ENCODE data around the gene DLEC1.

- TF ChIP-seq CTCF (conservative IDR thresholded peaks at IDR 0.05; ENCODE audit: low read depth in 2 of 2) (no peak), POLR2AphosphoS5 (IDR thresholded peaks at IDR 0.05; ENCODE audit: low read depth) (no peak), EZH2phosphoT487 (IDR thresholded peaks at IDR 0.05; ENCODE audit: unreplicated experiment) (no peak), ZNF331 (CRISPR knock-in tag; IDR thresholded peaks at IDR 0.05; ENCODE audit: low read depth) (no peak), EZH2 (IDR thresholded peaks at IDR 0.05; ENCODE audit: low read depth, unreplicated experiment) (no peak), REST (IDR thresholded peaks at IDR 0.05; ENCODE audit: unreplicated experiment) (no peak), STAT1 (IDR thresholded peaks at IDR 0.05; ENCODE audit: unreplicated experiment) (no peak)
Observed at GRCh38 chr3:38019658-38020341, 19.2 kb upstream of the DLEC1 start.

All from GM23338 (cell line).